ENCODE data around the gene POLR3A.

POLR3A gene

DNA sequence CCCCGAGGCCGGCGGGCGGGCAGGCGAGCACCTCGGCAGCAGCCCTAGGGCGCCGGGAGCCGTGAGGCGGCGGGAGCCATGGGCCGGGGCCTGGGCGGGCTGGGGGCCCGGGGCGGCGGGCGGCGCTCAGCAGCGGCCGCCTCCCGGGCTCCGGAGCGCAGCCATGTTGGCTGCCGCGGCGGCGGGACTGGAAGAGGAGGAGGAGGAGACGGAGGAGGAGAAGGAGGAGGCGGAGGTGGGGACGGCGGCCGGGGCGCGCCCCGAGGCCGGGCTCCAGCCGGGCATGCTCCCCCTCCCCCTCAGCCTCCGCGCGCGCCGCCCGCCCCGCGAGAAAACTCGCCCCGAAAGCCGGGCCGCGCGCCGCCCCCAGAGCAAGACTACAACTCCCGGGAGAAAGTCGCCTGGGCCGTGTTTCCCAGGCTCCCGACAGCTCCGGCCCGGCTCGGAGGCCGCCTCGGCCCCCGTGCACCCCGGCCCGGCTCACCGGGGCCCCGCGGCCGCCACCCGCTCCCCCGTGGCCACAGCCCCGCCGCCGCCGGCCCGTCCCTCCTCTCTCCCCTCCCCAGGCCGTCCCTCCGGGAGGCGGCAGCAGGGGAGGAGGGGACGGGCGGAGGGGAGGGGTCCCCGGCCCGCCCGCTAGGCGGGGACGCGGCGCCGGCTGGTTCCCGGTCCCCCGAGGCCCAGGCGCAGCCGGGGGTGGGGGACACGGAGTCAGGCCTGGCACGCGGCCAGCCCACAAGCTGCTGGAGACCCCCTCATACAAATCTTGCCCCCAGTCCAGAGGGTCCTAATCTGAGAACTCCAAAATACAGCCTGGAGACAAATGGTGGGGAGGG is 102.5 kb downstream of the POLR3A start, which contains the start of gene DLG5:
Gene DLG5 (minus strand): TSS at position 190 of the 836 bp plus-strand sequence. CDS start 235 bp downstream, outside the sequence.
- TF ChIP-seq, protein P1, sequence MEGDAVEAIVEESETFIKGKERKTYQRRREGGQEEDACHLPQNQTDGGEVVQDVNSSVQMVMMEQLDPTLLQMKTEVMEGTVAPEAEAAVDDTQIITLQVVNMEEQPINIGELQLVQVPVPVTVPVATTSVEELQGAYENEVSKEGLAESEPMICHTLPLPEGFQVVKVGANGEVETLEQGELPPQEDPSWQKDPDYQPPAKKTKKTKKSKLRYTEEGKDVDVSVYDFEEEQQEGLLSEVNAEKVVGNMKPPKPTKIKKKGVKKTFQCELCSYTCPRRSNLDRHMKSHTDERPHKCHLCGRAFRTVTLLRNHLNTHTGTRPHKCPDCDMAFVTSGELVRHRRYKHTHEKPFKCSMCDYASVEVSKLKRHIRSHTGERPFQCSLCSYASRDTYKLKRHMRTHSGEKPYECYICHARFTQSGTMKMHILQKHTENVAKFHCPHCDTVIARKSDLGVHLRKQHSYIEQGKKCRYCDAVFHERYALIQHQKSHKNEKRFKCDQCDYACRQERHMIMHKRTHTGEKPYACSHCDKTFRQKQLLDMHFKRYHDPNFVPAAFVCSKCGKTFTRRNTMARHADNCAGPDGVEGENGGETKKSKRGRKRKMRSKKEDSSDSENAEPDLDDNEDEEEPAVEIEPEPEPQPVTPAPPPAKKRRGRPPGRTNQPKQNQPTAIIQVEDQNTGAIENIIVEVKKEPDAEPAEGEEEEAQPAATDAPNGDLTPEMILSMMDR (IDR thresholded peaks at IDR 0.05; ENCODE audit: insufficient read depth, low read depth, low read length, missing control alignments), result no peak
- peak within 1 kb of the TSS; percentile 75 for H3K4me3 ChIP-seq (ENCODE audit: low read length)
- peak; percentile 59 for DNase-seq (ENCODE audit: low read depth)

DNA sequence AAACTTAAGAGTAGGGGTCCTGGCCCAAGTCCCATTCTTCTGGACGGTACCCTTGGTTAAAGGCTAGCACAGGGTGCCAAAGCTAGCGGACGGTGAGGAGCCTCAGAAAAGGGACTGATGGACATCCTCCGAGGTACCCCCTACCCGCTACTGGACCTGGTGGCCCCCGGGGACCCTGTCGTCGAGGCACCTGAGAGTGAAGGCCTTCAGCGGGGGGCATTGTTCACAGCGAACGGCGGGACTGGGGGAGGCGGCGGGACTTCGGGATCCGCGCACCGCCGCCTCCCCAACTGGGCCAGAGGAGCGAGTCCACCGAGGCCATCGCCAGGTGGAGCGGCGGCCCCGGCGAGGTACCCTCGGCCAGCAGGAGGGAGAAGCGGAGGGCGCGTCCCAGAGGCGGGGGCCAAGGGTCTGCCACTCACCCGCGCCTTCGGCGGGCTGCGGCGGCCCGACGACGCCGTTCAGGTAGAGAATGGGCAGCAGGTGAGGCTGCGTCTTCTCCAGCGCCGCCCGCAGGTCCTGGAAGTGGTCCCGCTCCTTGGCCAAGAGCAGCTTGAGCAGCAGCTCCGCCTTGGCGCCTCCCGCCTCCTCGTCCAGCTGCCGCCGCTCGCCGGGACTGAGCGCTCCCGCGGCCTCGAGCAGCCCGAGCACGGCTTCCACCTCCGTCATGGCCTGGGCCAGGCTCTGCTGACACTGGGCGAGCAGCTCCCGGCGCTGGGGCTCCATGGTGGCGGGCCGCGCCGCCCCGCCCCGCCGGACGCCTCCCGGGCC is 103.3 kb downstream of the POLR3A start:
- H3K4me3 ChIP-seq (ENCODE audit: low read length), result peak overlapping the region; percentile 75
- TF ChIP-seq, protein P1 (IDR thresholded peaks at IDR 0.05; ENCODE audit: insufficient read depth, low read depth, low read length, missing control alignments), result no peak
- DNase-seq (ENCODE audit: low read depth), result peak; percentile 68

DNA sequence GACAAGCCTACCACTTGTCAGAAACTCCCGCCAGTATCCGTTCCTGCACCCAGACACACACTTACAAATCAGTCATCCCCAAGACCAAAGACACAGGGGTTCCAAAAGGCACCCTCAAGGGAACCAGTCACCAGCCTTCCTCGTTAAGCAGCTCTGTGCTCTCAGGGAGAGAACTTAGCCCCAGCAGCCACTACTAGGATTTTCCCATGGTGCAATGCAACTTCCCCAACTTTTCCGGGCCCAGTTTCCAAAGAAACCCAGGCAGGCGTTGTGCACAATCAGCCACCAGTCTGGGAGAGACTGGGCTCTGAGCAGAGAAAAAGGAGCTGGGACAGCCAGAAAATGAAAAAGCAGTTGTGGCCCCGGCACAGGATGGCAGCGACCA is 103.9 kb downstream of the POLR3A start:
- peak overlapping the region; percentile 75 for H3K4me3 ChIP-seq (ENCODE audit: low read length)
- no peak for DNase-seq (ENCODE audit: low read depth)
- TF ChIP-seq, protein P1 (IDR thresholded peaks at IDR 0.05; ENCODE audit: insufficient read depth, low read depth, low read length, missing control alignments), result no peak

DNA sequence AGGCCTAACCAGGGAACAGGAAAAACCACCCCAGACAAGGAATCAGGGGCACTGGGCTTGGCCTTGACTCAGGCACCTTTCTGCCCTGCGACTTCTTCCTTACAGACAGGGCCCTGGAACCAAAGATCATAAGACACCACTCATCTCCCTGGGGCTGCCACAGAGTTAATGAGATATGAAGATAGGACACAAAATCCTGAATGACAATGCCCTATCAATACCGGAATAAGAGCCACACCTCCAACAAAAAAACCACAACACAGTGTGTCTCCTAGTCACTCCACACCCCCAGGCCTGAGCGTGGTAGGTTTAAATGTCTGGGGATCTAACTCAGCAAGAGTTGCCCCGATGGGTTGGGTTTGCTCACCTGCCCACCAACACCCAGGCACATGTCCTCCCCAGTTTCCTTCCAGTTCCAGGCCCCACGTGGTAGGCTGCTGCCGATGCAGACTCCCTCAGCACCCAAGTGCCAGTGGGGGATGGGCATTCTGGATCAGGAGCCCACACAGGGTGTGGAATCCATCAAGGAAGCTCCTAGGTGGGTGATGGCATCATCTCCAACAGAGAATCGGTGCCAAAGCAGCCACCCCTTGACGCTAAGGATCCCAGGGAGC is 106.6 kb downstream of the POLR3A start:
- H3K4me3 ChIP-seq (ENCODE audit: low read length), result no peak overlapping the region
- TF ChIP-seq, protein P1 (IDR thresholded peaks at IDR 0.05; ENCODE audit: insufficient read depth, low read depth, low read length, missing control alignments), result no peak
- no peak for DNase-seq (ENCODE audit: low read depth)

DNA sequence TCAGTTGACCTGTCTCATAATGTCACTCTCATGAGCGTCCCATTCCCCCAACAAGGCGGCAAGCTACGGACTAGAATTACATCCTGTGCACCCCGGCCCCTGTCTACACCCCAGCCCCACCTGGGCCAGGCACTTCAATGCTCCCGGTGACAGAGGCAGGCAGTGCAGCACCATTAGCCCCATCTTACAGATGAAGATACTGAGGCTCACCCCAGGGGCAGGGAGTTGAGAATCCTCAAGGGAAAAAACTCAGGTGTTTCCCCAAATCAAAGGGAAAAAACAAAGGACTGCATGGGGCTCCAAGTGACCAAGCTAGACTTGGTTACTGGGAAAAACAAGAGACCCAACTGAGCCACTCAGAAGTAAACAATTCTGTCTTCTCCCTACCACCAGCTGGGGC is 107.3 kb downstream of the POLR3A start:
- TF ChIP-seq, protein P1 (IDR thresholded peaks at IDR 0.05; ENCODE audit: insufficient read depth, low read depth, low read length, missing control alignments), result no peak
- no peak for DNase-seq (ENCODE audit: low read depth)
- H3K4me3 ChIP-seq (ENCODE audit: low read length), result no peak overlapping the region

DNA sequence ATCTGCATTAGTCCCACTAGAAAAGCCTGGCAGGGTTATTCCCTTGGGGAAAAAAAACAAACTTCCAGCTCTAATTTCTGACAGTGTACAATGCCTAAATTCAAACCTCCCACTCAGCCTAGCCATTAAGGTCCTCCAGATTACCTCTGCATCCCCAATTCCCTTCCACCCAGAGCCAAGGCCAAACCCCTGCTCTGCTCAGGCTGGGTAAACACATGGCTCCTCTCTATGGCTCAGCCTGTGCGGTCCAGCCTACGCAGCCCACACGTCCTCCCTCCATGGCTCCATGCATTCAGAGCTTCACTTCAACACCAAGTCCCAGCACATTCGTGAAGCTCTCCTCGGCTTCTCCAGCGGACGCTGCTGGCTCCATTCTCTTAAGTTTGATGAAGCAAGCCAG is 107.9 kb downstream of the POLR3A start:
- TF ChIP-seq, protein P1 (IDR thresholded peaks at IDR 0.05; ENCODE audit: insufficient read depth, low read depth, low read length, missing control alignments), result no peak

More for the DNA sequence above, 107.9 kb downstream of the POLR3A start:
- no peak overlapping the region for H3K4me3 ChIP-seq (ENCODE audit: low read length)
- no peak for DNase-seq (ENCODE audit: low read depth)
